Heart right ventricle (tissue), 16 donors: Measurements from ENCODE around the gene SLC25A13. TPM values are rescaled to one million over a fixed set of nuclear protein-coding genes. Genes with fewer than 3 reads are reported as not detected.
A peak's percentile ranks its signal among the peaks of the same experiment; 100 is the strongest.

Experiments used
- ATAC-seq, 8 donors: fragments of 200-7000 bp; cut with Tn5 transposase; one replicate each; pipeline ENCODE4 v1.9.1; 2020; ENCODE audit warnings: mild to moderate bottlenecking in 8 of 8, moderate library complexity in 8 of 8, moderate number of reproducible peaks in 1 of 8
- DNase-seq, 2 donors: peaks; one replicate each; pipeline ENCODE4 v3.0.0-alpha.2; 2020
- H3K27ac ChIP-seq, 10 donors: fragments of 200-600 bp; sonication (generic) in 2 of 10; one replicate each; pipeline versions ENCODE4 v1.5.0 to v1.8.0; 2020 to 2022; ENCODE audit warnings: mild to moderate bottlenecking in 3 of 10
- H3K27me3 ChIP-seq, 7 donors: fragments of 200-600 bp; one replicate each; pipeline ENCODE4 v1.8.0; 2021 to 2022; ENCODE audit warnings: mild to moderate bottlenecking in 2 of 7
- H3K36me3 ChIP-seq, 9 donors: fragments of 200-600 bp; sonication (generic) in 1 of 9; one replicate each; pipeline versions ENCODE4 v1.5.0 to v1.8.0; 2020 to 2022; ENCODE audit warnings: mild to moderate bottlenecking in 2 of 9
- H3K4me1 ChIP-seq, 9 donors: fragments of 200-600 bp; sonication (generic) in 1 of 9; one replicate each; pipeline versions ENCODE4 v1.5.0 to v1.8.0; 2020 to 2022; ENCODE audit warnings: mild to moderate bottlenecking in 4 of 9
- H3K4me3 ChIP-seq, 10 donors: fragments of 200-600 bp; sonication (generic) in 2 of 10; one replicate each; pipeline versions ENCODE4 v1.5.0 to v1.8.0; 2020 to 2022; ENCODE audit warnings: mild to moderate bottlenecking in 7 of 10, moderate library complexity in 2 of 10
- H3K9me3 ChIP-seq, 11 donors: fragments of 200-600 bp in 10 of 11; sonication (generic) in 2 of 11; one replicate each; pipeline versions ENCODE4 v1.5.0 to v1.8.0; 2013 to 2022; ENCODE audit warnings: mild to moderate bottlenecking in 2 of 11, control low read depth in 1 of 11, moderate library complexity in 1 of 11
- CTCF ChIP-seq, 9 donors: fragments of 200-600 bp; sonication (generic) in 2 of 9; IDR thresholded peaks; one replicate each; pipeline versions ENCODE4 v1.5.0 to v1.8.0; 2021 to 2022; ENCODE audit warnings: antibody characterized with exemption in 9 of 9, mild to moderate bottlenecking in 5 of 9, moderate library complexity in 1 of 9
- WGBS, 2 donors: extraction: QIAGEN DNeasy Blood & Tissue Kit; methylation state at CpG; one replicate each; pipeline ENCODE4 v1.1.7; 2013; ENCODE audit warnings: inconsistent platforms in 1 of 2; 5-methylcytosine and 5-hydroxymethylcytosine counted together
- intact Hi-C, 10 donors: fragments of 100-400 bp; cut with DNase I; formaldehyde crosslinking; loops; one replicate each; pipeline versions ENCODE4 v1.11.1 to v1.14.2; 2022
- polyA plus RNA-seq, 2 donors: library from polyadenylated mRNA; stranded (reverse); fragments of 200-250 nt; gene quantifications; one replicate each; pipeline ENCODE4 v1.2.3, GENCODE V29; 2013
- total RNA-seq, 10 donors: library from RNA; stranded (reverse); fragmentation: NEBNext Ultra II Directional in 3 of 10; extraction: Animal tissue kit (Norgen Biotek cat#: 25700) in 3 of 10; gene quantifications; one replicate each; pipeline versions ENCODE4 v1.2.1 to v1.2.4, GENCODE V29; 2021 to 2023
- donor health status: Arrhythmogenic right ventricular cardiomyopathy.
- donor health status: ischemic (EF 13 %, LVEDD 7.1; RV severe dilation, severe dysfunction).
- donor health status: healthy with polysubstance abuse.
- donor health status: DM: no; HTN: yes; CAD: no.
- donor health status: DM: no; HTN: no; CAD: no.
- donor health status: ischemic (EF 25% LVEDD 6.9; RV normal size, moderate dysfunction).
- donor health status: ischemic (EF 25% LVEDD 5.7; RV mildly dilated, moderate dysfunction).
- donor health status: healthy.
- donor health status: DM: yes; HTN: yes; CAD: no.
- donor health status: Ischemic cardiomyopathy.
- donor health status: ischemic (EF 35%, LVEDD 5.7; RV mildly dilated, moderate dysfunction).
- donor health status: nonischemic (EF 11% LVEDD 7.7; RV severe dilation, severe dysfunction).
- donor health status: DM: yes; HTN: yes; CAD: no.
- donor health status: PGD.
- donor health status: ischemic (EF 29% LVEDD 5.4; RV normal size, mild dysfunction).
- donor health status: nonischemic (EF 23%, LVEDD 6.1; RV moderate dilation, normal function).

Gene SLC25A13
- total and polyA plus RNA-seq, 12 donors, result 5.2 to 15.3 (median 8.7) TPM

- TF ChIP-seq CTCF (IDR thresholded peaks at IDR 0.05), result no peak
- Histone ChIP-seq H3K4me1 (peaks cover 8 to 74% (median 63%) of the 10 kb centered on the region in 9 donors), H3K27ac (peak overlapping the region in 1 of 10 donors; percentile 8), H3K27me3 (no peaks in the 10 kb centered on the region), H3K4me3 (no peak overlapping the region), H3K36me3 (peaks cover 0 to 5% (median 0%) of the 10 kb centered on the region in 9 donors), H3K9me3 (no peaks in the 10 kb centered on the region)
- intact Hi-C loops, result no loop called here
- ATAC-seq (no peak), DNase-seq (no peak)
- 94 to 96% methylated on average over 4 of the region's 4 CpGs for WGBS, 2 donors
Observed at GRCh38 chr7:96308253-96308949, 13.5 kb downstream of the SLC25A13 start.

- no peak for TF ChIP-seq CTCF (IDR thresholded peaks at IDR 0.05)
- 73 to 77% methylated on average over 8 of the region's 8 CpGs for WGBS, 2 donors
- H3K27ac ChIP-seq, result no peak overlapping the region
- peaks cover 0 to 60% (median 47%) of the 10 kb centered on the region in 9 donors for H3K4me1 ChIP-seq
- H3K4me3 ChIP-seq, result no peak overlapping the region
- H3K9me3 ChIP-seq, result no peaks in the 10 kb centered on the region
- intact Hi-C loops, result no loop called here
- ATAC-seq (no peak), DNase-seq (no peak)
- no peaks in the 10 kb centered on the region for H3K36me3 ChIP-seq
- H3K27me3 ChIP-seq, result no peaks in the 10 kb centered on the region
Observed at GRCh38 chr7:96306385-96307125, 15.3 kb downstream of the SLC25A13 start.

GRCh38 chr7:96305915-96306314, 16.0 kb downstream of the SLC25A13 start:
- H3K4me1 ChIP-seq, result peaks cover 0 to 56% (median 40%) of the 10 kb centered on the region in 9 donors
- H3K27me3 ChIP-seq, result no peaks in the 10 kb centered on the region
- no peaks in the 10 kb centered on the region for H3K36me3 ChIP-seq
- no peak overlapping the region for H3K27ac ChIP-seq
- H3K4me3 ChIP-seq, result no peak overlapping the region
- no peak for ATAC-seq
- intact Hi-C loops, result no loop called here
- DNase-seq, result no peak
- 84 to 87% methylated on average over 2 of the region's 2 CpGs for WGBS, 2 donors
- TF ChIP-seq CTCF (IDR thresholded peaks at IDR 0.05), result no peak
- H3K9me3 ChIP-seq, result no peaks in the 10 kb centered on the region

- no peaks in the 10 kb centered on the region for H3K27me3 ChIP-seq
- no peak for TF ChIP-seq CTCF (IDR thresholded peaks at IDR 0.05)
- H3K27ac ChIP-seq, result no peak overlapping the region
- H3K4me1 ChIP-seq, result peaks cover 0 to 50% (median 29%) of the 10 kb centered on the region in 9 donors
- H3K9me3 ChIP-seq, result no peaks in the 10 kb centered on the region
- no peaks in the 10 kb centered on the region for H3K36me3 ChIP-seq
- H3K4me3 ChIP-seq, result no peak overlapping the region
- intact Hi-C loops, result no loop called here
- 95 to 97% methylated on average over 3 of the region's 3 CpGs for WGBS, 2 donors
- ATAC-seq (no peak), DNase-seq (no peak)
Observed at GRCh38 chr7:96304573-96304972, 17.3 kb downstream of the SLC25A13 start.
